ENCODE results near the gene ATP9B. TPM values are rescaled to one million over a fixed set of nuclear protein-coding genes. Genes with fewer than 3 reads are reported as not detected.

ATP9B gene
- polyA plus RNA-seq, 3 donors: 7.2 to 20.3 (median 14.0) TPM

DNA sequence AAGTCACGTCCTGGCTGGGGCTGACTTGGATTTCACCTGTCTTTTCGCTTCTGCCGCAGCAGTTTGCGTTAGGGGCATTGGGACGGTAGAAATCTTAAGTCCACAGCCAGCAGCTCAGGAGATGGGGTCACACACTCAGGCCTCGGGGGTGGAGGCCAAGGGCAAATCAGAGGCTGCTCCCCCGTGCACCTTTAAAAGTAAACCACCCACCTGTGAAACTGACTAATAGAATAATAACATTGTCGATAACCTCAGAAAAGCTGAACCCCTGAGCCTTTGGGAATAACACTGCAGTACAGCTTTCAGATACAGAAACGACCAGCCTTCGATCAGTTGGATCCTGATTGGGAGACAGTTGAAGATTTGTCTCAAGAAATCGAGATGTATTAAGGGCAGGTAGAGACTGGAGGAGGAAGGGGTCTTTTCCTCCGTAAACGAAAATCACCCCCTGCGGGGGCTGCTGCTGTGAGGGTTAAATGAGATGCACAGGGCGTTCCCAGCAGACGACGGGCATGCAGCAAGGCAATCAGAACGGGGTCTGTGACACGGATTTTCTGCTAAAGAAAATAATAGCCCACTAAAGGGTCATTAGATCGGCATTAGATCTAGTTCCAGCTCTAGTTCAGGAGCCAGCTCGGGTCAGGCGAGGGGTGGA, 310.2 kb downstream of the ATP9B start:
- H3K9ac ChIP-seq (ENCODE audit: insufficient read depth, low read length, poor library complexity, severe bottlenecking): no peak overlapping the region
- H3K79me2 ChIP-seq (ENCODE audit: insufficient read depth, low read length): no peaks in the 10 kb centered on the region
- Mint-ChIP-seq H3K36me3 (peaks cover 31 to 50% of the 10 kb centered on the region in 2 donors), H3K27ac (peak overlapping the region in 3 of 7 donors; percentile 36 to 74 (median 66)), H3K9me3 (peaks cover 0 to 2% (median 0%) of the 10 kb centered on the region in 7 donors), H3K4me3 (no peak overlapping the region), H3K4me1 (peaks cover 8% of the 10 kb centered on the region), H3K27me3 (ENCODE audit: low read depth in 3 of 3) (peaks cover 0 to 4% (median 4%) of the 10 kb centered on the region in 3 donors)
- no peaks in the 10 kb centered on the region for H3K9me3 ChIP-seq (replicated peaks in 1 of 2; ENCODE audit: control insufficient read depth in 1 of 2, insufficient read depth in 1 of 2, low read length in 2 of 2)
- peak overlapping the region; percentile 25 for H3K4me2 ChIP-seq (replicated peaks; ENCODE audit: extremely low read depth, low read length, poor library complexity, severe bottlenecking)
- H3K4me1 ChIP-seq (ENCODE audit: control insufficient read depth in 1 of 2, insufficient read depth in 2 of 2, low read length in 2 of 2): peaks cover 4% of the 10 kb centered on the region in 2 donors
- WGBS (ENCODE audit: insufficient coverage): 78% methylated on average over 11 of the region's 22 CpGs
- no peak overlapping the region for H3K27ac ChIP-seq (ENCODE audit: low read depth in 1 of 2, low read length in 2 of 2)
- TF ChIP-seq, protein P1, sequence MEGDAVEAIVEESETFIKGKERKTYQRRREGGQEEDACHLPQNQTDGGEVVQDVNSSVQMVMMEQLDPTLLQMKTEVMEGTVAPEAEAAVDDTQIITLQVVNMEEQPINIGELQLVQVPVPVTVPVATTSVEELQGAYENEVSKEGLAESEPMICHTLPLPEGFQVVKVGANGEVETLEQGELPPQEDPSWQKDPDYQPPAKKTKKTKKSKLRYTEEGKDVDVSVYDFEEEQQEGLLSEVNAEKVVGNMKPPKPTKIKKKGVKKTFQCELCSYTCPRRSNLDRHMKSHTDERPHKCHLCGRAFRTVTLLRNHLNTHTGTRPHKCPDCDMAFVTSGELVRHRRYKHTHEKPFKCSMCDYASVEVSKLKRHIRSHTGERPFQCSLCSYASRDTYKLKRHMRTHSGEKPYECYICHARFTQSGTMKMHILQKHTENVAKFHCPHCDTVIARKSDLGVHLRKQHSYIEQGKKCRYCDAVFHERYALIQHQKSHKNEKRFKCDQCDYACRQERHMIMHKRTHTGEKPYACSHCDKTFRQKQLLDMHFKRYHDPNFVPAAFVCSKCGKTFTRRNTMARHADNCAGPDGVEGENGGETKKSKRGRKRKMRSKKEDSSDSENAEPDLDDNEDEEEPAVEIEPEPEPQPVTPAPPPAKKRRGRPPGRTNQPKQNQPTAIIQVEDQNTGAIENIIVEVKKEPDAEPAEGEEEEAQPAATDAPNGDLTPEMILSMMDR (IDR thresholded peaks at IDR 0.05): peak; percentile 20
- peaks cover 14 to 30% of the 10 kb centered on the region in 2 donors for H3K36me3 ChIP-seq (replicated peaks in 1 of 2; ENCODE audit: control insufficient read depth in 1 of 2, insufficient read depth in 2 of 2, low read length in 2 of 2)
- no peak overlapping the region for H2AFZ ChIP-seq (ENCODE audit: insufficient read depth, low read depth, low read length, poor library complexity, severe bottlenecking)
- intact Hi-C loops (cut with micrococcal nuclease): loop anchor here (1.0 to 2.0 kb wide), 3 partner anchors 149 to 265 kb away; no protein-coding TSS in a partner anchor
- DNase-seq: no peak
- H3K27me3 ChIP-seq (ENCODE audit: control insufficient read depth in 2 of 2, insufficient read depth in 2 of 2, low read length in 2 of 2): no peaks in the 10 kb centered on the region
- no peak overlapping the region for H3K4me3 ChIP-seq (replicated peaks in 1 of 3; ENCODE audit: low read depth in 2 of 3, low read length in 3 of 3)
- H4K20me1 ChIP-seq (ENCODE audit: insufficient read depth, low read length): peaks cover 9% of the 10 kb centered on the region

DNA sequence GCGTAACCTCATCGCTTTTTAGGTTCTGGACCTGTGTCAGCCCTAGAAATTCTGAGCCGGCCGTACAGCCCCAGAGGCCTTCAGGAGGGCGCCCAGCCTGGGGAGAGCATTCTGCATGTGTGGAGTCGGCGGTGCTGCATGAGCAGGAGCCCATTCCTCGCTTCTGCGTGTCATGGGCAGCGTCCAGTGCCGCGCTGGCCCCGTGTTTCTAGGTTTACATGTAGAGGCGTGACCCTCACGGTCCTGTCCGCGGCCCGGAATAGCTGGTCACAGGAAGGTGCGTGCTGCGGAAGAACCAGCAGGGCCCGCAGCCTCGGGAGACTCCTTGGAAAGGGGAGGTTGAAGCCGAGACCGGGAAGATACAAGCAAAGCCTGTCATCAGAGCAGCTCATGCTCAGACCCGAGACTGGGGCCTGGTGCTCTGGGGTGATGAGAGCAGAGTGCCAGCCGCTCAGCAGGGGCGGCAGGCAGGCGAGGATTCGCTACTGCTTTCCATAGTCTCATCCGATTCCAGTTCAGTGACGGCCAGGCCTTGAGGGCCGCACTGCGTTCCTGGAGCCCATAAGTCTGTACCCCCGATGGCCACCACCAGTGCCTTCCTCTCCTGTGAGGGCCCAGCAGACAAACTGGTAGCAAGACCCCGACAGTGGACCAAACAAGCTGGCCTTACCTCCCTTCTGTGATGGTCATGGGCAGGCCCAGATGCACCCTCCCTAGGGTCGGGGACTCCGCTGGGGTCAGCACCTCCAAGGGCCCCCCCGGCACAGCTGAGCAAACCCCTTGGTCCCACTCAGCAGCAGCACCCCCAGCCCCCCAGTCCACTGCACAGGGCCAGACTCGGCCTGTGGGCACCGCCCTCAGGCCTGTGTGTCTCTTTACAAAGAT, 311.0 kb downstream of the ATP9B start:
- no peak overlapping the region for H3K27ac Mint-ChIP-seq
- Histone ChIP-seq H3K4me1 (ENCODE audit: control insufficient read depth in 1 of 2, insufficient read depth in 2 of 2, low read length in 2 of 2) (peaks cover 4% of the 10 kb centered on the region in 2 donors), H3K36me3 (replicated peaks in 1 of 2; ENCODE audit: control insufficient read depth in 1 of 2, insufficient read depth in 2 of 2, low read length in 2 of 2) (peaks cover 9 to 22% of the 10 kb centered on the region in 2 donors), H3K4me3 (replicated peaks in 1 of 3; ENCODE audit: low read depth in 2 of 3, low read length in 3 of 3) (no peak overlapping the region), H3K27ac (ENCODE audit: low read depth in 1 of 2, low read length in 2 of 2) (no peak overlapping the region), H3K4me2 (replicated peaks; ENCODE audit: extremely low read depth, low read length, poor library complexity, severe bottlenecking) (no peak overlapping the region), H3K9me3 (replicated peaks in 1 of 2; ENCODE audit: control insufficient read depth in 1 of 2, insufficient read depth in 1 of 2, low read length in 2 of 2) (no peaks in the 10 kb centered on the region), H3K27me3 (ENCODE audit: control insufficient read depth in 2 of 2, insufficient read depth in 2 of 2, low read length in 2 of 2) (no peaks in the 10 kb centered on the region), H3K9ac (ENCODE audit: insufficient read depth, low read length, poor library complexity, severe bottlenecking) (no peak overlapping the region), H2AFZ (ENCODE audit: insufficient read depth, low read depth, low read length, poor library complexity, severe bottlenecking) (no peak overlapping the region), H3K79me2 (ENCODE audit: insufficient read depth, low read length) (no peaks in the 10 kb centered on the region), H4K20me1 (ENCODE audit: insufficient read depth, low read length) (peaks cover 9% of the 10 kb centered on the region)
- H3K4me3 Mint-ChIP-seq: no peak overlapping the region
- intact Hi-C loops (cut with micrococcal nuclease): loop anchor here (1.0 to 5.0 kb wide), 4 partner anchors 42 to 265 kb away; no protein-coding TSS in a partner anchor
- WGBS (ENCODE audit: insufficient coverage): 93% methylated on average over 38 of the region's 40 CpGs
- TF ChIP-seq, protein P1 (IDR thresholded peaks at IDR 0.05): no peak
- peaks cover 0 to 2% (median 0%) of the 10 kb centered on the region in 7 donors for H3K9me3 Mint-ChIP-seq
- no peak for DNase-seq
- peaks cover 8% of the 10 kb centered on the region for H3K4me1 Mint-ChIP-seq
- H3K36me3 Mint-ChIP-seq: peaks cover 26 to 45% of the 10 kb centered on the region in 2 donors
- H3K27me3 Mint-ChIP-seq (ENCODE audit: low read depth in 3 of 3): peaks cover 0 to 4% (median 4%) of the 10 kb centered on the region in 3 donors

Measured in CD14-positive monocyte (primary cell).